NCI-H748 (cell line): Measurements from ENCODE around the gene PEPD.

Experiments used
- DNase-seq: peaks from one replicate; lab custom pipeline; 2025; ENCODE audit not compliant: unreplicated experiment; lab: John Stamatoyannopoulos, UW

The PEPD gene

DNA sequence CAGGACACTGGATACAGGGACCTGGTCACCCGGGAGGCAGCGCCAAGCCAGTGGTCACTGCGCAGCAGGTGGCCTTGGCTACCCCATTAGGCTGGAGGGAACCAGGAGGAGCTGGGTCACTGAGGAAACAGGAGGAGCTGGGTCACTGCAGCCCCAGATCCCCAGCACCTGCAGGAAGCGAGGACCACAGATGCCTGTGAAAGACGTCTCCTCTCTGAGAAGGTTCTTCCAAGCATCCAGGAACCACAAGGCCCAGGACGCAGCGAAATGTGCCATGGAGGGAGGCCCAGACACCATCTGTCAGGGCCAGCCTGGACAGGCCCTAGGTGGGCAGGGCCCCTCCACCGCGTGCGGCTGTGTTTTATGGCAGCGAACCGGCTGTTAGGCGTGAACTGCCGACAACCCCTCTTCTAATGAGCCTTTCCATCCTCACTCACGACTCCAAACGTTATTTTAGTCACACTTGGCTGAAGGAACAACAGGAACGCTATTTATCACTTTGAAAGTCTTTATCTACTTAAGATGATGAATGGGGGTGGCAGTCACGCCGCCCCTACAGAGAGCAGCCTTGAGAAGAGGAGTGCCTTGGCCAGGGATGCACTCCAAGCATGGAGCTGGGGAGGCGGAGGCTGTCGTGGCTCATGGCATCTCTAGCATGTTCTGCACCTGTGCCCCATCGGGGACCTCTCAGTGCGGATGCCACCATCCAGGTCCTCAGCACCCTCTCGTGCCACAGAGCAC is 94.8 kb downstream of the PEPD start:
- DNase-seq: no peak

DNA sequence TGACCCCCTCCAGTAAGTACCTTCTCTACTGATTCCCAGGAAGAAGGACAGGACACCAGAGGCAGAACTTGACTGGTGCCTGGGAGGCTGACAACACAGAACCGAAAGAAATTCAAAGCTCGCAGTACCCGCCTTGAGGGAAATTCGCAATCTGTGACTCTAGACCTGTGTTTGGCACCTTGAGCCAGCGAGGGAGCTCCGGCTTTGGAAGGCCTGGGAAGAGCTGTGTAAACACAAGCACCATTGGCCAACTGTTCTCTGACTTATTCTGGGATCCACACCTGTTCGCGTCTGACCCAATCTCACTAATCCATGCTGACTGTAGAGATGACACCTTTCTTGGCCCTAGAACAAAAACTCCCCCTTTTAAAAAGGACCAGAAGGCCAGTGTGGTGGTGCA is 97.4 kb downstream of the PEPD start:
- no peak for DNase-seq

DNA sequence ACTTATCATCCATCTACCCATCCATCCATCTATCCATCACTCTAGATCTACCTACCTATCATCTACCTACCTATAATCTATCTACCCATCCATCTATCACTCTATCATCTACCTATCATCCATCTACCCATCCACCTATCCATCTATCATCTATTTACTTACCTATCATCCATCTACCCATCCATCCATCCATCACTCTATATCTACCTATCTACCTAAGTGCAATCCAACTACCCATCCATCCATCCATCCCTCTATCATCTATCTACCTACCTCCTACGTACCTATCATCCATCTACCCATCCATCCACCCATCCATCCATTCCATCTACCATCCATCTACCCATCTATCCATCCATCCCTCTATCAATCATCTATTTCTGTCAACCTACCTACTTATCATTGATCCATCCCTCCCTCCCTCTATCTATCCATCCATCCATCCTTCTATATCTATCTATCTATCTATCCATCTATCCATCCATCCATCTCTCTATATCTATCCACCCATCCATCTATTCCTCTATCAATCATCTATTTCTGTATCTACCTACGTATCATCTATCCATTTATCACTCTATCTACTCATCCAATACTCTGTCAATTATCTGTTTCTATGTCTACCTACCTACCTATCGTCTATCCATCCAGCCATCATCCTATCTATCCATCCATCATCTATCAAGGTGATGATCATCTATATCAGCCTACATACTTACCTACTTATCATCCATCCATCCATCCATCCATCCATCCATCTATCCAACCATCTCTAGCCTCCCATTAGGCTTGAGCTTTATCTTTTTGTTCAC is 99.0 kb downstream of the PEPD start:
- no peak for DNase-seq

DNA sequence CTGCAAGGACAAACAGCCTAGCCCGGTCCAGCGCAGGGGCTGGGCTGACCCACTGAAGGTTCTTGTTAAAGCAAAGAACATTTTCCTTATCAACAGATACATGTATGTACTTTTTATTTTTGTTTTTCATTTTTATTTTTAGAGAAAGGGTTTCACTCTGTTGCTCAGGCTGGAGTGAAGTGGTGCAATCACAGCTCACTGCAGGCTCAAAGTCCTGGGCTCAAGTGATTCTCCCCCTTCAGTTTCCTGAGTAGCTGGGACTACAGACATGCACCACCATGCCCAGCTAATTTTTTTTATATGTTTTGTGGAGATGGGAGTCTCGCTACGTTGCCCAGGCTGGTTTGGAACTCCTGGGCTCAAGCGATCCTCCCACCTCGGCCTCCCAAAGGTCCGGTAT is 100.2 kb downstream of the PEPD start:
- DNase-seq: no peak

DNA sequence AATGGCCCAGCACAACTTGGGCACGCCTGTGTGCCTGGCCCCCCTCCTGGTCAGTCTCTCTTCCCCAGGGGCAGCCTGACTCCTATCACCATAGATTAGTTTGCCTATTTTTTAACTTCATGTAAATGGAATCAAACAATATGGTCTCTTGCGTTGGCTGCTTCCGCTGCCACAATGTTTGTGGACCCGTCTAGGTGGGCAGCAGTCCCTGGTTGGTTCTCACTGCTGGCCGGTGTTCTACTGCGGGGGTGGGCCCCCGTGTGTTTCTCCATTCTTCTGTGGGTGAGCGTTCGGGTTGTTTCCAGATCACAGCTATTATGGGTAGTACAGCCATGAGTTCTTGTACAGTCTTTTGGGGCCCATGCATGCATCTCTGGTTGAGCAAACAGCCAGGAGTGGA is 100.8 kb downstream of the PEPD start:
- no peak for DNase-seq

DNA sequence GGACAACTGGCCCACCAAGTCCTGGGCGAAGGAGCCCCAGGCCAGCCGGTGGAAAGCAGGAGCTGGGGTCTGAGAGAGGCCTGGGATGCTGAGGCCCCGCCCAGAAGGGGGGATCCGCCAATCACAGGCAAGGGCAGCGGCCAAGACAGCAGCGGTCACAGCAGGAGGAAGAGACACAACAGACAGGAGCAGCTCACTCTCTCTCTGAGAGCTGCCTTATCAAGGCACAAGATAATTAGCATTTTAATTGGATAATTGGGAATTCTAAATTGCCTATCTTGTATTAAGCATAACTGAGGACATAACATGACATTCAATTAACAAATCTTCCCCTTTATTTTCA is 101.8 kb downstream of the PEPD start:
- DNase-seq: no peak

DNA sequence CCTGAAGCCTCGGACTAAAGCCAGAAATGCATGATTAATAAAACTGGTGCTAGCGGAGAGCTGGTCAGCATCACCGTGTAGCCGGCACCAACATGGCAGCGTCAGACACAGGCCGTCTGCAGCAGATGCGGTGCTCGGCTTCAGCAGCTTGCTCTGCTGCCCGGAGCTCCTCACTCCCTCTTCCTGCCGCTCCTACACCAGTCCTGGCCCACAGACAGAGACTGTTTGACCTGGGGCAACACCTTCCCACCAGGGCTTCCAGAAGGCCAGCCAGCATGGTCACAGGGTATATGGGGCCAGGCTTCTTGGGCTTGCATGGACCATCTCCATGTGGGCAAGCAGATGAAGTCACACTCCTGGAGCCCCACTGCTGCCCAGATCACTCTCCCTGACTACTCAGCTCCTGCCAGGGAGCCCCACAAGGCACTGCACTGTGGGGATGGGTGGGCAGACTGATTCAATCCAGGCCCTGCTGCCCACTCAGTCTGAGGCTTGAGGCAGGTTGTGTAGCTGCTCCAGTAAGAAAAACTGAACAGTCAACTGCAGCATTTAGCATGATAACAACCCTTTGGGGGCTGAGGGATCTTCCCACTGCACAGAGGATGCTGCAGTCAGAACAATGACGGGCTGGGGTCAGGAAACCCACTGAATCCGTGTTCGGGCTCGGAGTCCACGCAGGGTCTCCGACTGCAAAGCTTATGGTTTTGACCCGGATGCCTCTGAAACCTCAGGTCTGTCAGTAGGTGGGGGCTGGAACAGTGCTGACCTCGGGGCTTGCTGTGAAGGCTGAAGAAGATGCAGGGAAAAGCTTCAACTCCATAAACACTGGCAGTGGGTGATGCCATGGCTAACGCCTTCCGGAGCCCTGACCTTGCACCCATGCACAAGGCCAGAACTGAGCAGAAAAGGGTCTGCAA is 102.5 kb downstream of the PEPD start:
- no peak for DNase-seq

DNA sequence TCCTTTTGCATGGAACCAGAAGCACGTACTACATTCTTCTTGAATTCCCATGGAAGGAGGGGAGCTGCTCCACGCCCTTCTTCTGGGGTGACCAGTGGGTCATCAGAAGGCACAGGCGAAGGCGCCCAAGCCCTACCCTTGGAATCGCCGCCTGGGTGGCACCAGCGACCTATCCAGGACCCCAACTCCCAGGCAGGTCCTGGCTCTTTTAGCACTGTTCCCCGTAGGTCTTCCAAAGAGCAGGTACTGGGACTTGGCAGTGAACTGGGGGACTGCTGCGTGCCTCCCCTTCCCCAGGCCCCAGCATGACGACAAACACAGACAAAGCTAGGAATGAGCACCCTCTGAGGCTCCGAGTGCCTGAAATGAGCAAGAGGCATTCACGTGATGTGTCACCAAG is 103.1 kb downstream of the PEPD start:
- no peak for DNase-seq

DNA sequence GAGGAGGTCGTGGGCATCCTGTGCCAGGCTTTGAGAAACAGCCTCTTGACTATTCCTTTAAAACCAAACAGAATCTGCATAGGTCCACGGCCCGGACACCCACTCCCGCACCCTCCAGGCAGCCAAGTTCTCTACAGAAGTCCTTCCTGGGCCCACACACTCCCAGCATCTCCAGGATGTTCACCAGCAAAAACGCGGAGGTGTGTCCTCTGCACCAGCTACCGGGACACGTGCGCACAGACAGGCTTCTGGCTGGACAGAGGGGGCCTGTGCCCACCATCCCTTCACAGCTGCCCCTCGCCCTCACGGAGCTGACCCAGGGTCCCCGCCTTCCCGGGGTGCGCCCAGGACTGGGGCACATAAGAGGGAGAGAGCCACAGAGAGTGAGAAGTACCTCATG is 103.8 kb downstream of the PEPD start:
- DNase-seq: no peak

DNA sequence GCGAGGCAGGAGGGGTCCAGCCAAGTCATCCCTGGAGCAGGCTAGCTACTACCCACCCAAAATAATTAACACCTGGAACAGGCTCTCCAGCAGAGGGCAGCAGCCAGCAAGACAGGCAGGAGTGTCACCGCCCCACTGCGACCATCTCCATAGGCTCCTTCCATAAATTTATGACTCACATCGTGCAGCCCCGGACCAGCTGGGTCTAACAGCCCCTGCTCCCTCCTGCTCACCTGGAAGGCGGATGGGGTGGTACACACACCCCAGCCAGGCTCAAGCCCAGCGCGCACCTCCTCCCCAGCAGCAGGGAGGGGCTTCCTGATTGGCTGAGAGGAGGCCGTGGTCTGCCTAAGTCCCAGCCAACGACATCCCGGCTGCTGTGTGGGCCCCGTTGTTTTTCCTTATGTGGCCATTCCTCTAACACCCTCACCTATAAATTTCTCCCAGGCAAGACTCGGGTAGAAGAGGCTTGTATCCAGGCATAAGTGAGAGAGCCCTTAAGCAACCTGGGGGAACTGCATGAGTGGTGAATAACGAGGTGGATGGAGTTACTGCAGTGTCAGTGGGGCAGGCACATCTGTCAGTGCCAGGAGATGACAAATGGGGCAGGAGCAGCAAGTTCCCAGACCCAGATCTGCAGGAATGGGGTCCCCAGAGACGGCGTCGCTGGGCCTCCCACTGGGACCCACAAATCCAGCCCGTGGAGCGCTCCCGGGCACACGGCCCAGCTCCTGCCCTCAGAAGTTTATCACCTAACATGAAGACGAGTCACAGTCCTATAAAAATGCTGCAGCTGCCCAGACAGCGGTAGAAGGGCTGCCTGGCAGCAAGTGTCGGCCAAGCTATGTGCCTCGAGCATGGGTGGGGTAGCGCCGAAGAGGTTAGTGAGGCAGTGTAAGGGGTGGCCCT is 105.0 kb downstream of the PEPD start:
- DNase-seq: peak; percentile 82

DNA sequence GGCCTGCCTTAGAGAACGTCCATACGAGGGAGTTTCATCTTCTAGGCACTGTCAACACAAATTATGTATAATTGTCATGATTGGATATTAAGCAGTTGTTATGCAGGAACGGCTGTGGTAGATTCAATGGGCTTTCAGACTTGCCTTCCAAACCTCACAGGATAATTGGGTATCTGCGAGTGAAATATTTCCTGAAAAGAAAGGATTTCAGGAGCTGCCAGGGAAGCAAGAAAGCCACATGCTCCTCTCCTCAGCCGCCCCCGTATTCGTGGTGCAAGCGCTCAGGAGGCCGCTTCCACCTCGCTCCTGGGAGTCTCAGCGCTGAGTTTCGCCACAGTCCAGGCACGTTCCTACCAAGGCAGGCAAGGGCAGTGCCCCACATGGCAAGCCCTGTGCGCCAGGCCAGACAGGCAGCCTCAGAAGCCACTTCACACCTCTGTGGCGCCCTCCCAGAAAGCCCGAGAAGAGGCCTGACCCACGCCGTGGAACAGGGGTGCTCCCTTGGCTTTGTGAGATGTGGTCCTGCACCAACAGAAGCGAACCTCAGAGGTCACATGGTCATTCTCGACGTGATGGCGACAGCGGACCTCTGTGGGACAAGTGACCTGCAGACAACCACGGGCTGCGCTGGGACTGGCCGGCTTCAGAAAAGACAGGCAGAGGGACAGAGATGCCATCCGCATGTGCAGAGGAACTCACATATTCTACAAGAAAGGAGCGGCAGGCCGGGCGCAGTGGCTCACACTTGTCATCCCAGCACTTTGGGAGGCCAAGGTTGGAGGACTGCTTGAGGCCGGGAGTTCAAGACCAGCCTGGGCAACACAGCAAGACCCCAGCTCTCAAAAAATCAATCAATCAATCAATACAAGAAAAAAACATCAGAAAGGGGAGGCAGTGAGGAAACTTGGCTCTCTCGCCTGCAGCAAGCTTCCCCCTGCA is 106.7 kb downstream of the PEPD start:
- peak; percentile 48 for DNase-seq

DNA sequence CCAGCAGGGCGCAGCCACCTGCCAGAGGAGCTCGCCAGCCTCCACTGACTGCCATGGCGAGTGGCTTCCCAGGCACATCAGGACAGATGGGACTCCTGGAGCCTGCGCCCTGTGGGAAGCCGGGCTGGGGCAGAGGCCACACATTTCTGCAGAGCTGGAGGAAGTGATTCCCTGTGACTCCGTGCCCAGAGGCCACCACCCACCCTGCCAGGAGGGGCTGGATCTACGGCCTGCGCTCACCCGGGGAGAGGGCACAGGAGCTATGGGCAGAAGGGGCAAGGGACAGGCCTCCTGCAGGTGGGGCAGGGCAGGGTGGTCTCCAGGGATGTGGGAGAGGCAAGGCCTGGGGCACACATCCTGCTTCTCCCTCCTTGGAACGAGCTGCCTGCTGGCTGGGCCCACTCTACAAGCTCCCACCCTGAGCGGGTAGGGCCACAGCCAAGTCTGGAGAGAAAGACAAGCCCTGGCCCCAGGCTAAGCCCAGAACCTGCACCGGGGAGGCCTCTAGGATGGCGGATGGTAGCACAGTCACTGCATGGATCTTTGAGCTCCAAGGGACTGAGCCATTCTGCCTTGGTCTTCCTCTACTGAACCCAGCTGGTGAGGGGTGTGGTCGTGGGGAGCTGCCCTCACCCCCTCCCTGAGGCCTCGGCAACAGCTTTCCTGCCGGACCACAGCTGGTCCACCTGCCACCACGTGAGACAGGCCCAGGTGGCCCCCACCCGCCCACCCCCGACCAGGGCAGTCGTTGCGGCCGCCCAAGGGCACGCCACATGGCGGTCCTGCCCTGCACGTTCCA is 107.5 kb downstream of the PEPD start:
- DNase-seq: peak; percentile 48

DNA sequence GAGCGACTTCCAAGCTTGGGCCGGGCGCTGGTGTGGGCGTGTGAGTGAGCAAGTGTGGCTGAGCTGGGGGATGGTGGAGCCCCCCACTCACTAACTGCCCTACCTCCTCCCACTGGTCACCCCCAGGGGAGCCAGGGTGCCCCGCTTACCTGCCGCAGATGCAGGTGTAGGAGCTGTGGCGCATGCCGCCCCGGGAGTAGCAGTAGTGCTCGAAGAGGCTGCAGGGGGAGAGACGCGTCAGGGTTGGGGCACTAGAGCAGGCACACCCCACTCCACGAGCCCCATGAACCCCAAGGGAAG is 108.2 kb downstream of the PEPD start:
- DNase-seq: no peak

DNA sequence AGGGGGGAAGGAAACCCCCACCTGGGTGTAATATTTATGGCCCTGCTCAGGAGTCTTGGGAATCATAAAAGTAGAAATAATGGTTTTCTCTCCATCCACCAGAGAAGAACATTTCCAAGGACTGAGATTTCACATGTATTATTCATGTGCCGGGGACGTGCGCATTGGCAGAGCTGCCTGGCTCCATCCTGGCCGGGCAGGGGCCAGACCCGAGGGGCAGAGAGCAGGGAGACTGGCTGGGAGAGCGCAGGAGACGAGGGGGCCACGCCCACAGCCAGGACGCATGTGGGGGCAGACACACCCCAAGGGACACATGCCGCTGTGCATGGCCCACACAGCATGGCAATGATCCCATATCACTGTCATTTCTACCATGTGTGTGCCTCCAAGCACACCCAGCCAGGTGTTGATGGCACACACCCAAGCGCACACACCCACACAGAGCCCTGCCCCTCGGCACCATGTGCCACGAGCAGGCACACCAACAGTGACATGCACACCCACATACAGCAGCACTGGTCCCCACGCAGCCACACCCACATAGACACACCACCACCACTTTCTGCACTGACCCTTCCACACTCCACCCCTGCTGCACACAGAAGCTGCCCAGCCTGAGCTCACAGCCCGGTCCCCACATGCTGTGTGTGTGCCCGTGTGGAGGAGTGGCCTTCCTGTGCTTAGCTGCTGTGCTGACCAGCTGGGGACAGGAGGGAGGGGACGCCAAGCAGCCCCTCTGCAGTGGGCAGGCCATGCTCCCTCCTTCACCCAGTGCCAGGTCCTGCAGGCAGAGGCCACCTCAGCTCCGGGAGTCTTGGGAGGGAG is 108.8 kb downstream of the PEPD start:
- no peak for DNase-seq

DNA sequence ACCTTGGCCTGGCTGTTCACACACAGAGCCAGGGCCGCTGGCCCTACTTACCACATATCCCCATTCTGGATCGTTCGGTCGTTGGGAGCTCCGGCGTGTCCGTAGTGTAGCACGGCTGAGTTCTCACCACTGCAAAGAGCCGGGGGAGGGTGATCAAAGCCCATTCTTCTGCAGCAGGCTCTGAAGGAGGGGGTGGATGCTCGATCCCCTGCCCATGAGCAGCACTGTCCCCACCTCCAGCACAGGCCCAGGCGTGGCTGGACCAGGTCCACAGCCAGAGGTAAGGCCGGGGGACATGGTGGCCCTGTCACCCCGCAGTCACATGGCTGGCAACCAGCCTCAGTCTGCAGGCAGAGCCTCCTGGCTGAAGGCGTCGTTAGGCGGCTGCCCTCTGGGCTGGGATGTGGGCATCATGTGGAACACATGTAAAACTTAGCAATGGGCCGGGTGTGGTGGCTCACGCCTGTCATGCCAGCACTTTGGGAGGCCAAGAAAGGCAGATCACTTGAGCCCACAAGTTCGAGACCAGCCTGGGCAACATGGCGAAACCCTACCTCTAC is 109.9 kb downstream of the PEPD start:
- no peak for DNase-seq

DNA sequence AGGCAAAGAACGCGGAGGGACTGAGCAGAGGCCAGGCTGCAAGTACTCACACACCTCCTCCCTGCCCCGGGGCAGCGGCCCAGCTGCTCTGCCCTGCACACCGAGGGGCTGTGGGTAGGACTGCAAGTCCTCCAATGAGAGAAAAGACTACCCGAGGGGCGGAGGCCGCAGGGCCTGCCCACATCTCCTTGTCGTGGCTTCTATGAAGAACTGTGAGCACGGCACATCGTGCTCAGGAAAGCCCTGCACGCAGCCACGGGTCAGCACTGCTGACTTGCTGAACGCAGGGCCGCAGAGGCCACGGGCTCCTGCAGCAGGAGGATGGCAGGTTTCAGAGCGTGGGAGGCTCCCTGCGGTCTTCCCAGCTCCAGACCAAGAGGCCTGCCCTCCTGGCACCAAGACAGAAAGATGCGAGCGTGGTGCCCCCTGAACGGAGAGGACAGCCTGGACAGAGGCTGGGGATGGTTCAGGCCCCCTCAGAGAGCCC is 110.6 kb downstream of the PEPD start:
- DNase-seq: no peak

DNA sequence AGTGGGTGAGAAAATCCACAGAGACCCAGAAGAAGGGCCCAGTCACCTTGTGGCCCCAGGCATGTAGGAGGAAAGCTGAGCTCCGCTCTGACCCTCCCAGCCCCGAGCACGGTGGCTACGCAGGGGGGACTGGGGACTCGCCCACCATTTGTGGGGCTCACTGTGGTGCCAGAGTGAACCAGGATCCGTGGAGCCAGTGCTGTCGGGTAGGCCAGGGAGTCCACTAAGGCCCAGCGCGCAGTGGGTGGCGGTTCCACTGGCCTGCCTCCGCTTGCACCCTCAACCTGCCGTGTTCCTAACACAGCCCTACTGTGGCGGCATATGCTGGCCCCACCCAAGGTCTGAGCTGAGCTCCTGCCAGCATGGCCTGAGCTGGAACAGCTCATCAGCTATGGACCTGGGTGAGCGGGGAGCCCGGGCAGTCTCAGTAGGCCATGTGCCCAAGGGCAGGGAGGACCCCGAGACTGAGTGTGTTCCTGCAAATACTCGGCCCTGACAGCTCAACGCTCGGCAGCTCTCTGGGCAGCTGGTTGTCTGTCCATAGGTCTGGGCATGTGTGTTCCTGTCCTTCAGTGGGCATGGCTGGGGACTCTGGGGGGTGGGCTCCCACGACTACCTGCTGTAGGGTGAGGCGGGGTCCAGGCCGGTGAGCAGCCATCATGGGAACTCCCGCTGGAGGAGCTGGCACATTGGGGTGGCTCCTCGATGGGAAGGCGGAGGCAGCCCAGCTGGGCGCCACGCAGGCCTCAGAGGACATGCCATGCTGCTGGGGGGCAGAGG is 111.5 kb downstream of the PEPD start:
- no peak for DNase-seq
